ENCODE data around the gene FOSL2. TPM values are rescaled to one million over a fixed set of nuclear protein-coding genes. Genes with fewer than 3 reads are reported as not detected.

The FOSL2 gene
- total RNA-seq, 2 experiments from 2014 or later: 114 to 119 TPM

GRCh38 chr2:28413152-28413898, 20.7 kb downstream of the FOSL2 start:
- Mint-ChIP-seq H3K36me3 (ENCODE audit: low read depth) (peaks cover 77% of the 10 kb centered on the region), H3K9me3 (no peaks in the 10 kb centered on the region), H3K4me1 (ENCODE audit: low read depth) (peaks cover 45% of the 10 kb centered on the region), H3K27me3 (no peaks in the 10 kb centered on the region), H3K27ac (no peak overlapping the region), H3K4me3 (no peak overlapping the region)
- TF ChIP-seq CTCF (IDR thresholded peaks at IDR 0.05): no peak
- ChIA-PET CTCF (interaction anchor here (2.0 kb wide), 1 partner anchor 10 kb away, joined by 6 read pairs; no protein-coding TSS in a partner anchor), POLR2A (interaction anchor here (1.1 to 3.3 kb wide), 6 partner anchors 9 to 32 kb away, joined by 3 to 19 read pairs (median 3); no protein-coding TSS in a partner anchor)
- ATAC-seq (no peak), DNase-seq (no peak)
- intact Hi-C loops (cut with micrococcal nuclease): no loop called here

GRCh38 chr2:28413899-28414295, 21.2 kb downstream of the FOSL2 start:
- POLR2A ChIA-PET: interaction anchor here (1.2 to 2.2 kb wide), 4 partner anchors 10 to 31 kb away, joined by 3 to 17 read pairs (median 3); no protein-coding TSS in a partner anchor
- TF ChIP-seq CTCF (IDR thresholded peaks at IDR 0.05): no peak
- intact Hi-C loops (cut with micrococcal nuclease): no loop called here
- CTCF ChIA-PET: interaction anchor here (0.5 to 2.0 kb wide), 2 partner anchors 10 to 334 kb away, joined by 3 to 6 read pairs; no protein-coding TSS in a partner anchor
- ATAC-seq (no peak), DNase-seq (no peak)
- no peaks in the 10 kb centered on the region for H3K9me3 Mint-ChIP-seq
- peaks cover 39% of the 10 kb centered on the region for H3K4me1 Mint-ChIP-seq (ENCODE audit: low read depth)
- H3K4me3 Mint-ChIP-seq: no peak overlapping the region
- no peak overlapping the region for H3K27ac Mint-ChIP-seq
- no peaks in the 10 kb centered on the region for H3K27me3 Mint-ChIP-seq
- H3K36me3 Mint-ChIP-seq (ENCODE audit: low read depth): peaks cover 71% of the 10 kb centered on the region

GRCh38 chr2:28414583-28414982, 21.9 kb downstream of the FOSL2 start:
- DNase-seq: no peak
- ChIA-PET POLR2A (interaction anchor here (0.6 to 2.2 kb wide), 4 partner anchors 9 to 34 kb away, joined by 3 to 17 read pairs (median 3); no protein-coding TSS in a partner anchor), CTCF (interaction anchor here (0.5 to 2.0 kb wide), 4 partner anchors 9 to 333 kb away, joined by 3 to 6 read pairs (median 4); no protein-coding TSS in a partner anchor)
- TF ChIP-seq CTCF (IDR thresholded peaks at IDR 0.05): no peak
- H3K27ac Mint-ChIP-seq: no peak overlapping the region
- no peaks in the 10 kb centered on the region for H3K27me3 Mint-ChIP-seq
- H3K4me3 Mint-ChIP-seq: no peak overlapping the region
- no peaks in the 10 kb centered on the region for H3K9me3 Mint-ChIP-seq
- no peak for ATAC-seq
- peaks cover 36% of the 10 kb centered on the region for H3K4me1 Mint-ChIP-seq (ENCODE audit: low read depth)
- intact Hi-C loops (cut with micrococcal nuclease): no loop called here
- H3K36me3 Mint-ChIP-seq (ENCODE audit: low read depth): peaks cover 64% of the 10 kb centered on the region

- Mint-ChIP-seq H3K27me3 (no peaks in the 10 kb centered on the region), H3K4me3 (no peak overlapping the region), H3K4me1 (ENCODE audit: low read depth) (peaks cover 37% of the 10 kb centered on the region), H3K9me3 (no peaks in the 10 kb centered on the region), H3K27ac (peak overlapping the region; percentile 5), H3K36me3 (ENCODE audit: low read depth) (peaks cover 64% of the 10 kb centered on the region)
- intact Hi-C loops (cut with micrococcal nuclease): no loop called here
- ChIA-PET CTCF (interaction anchor here (0.7 to 2.0 kb wide), 3 partner anchors 8 to 38 kb away, joined by 3 to 6 read pairs (median 6); no protein-coding TSS in a partner anchor), POLR2A (interaction anchor here (0.6 to 2.2 kb wide), 3 partner anchors 9 to 35 kb away, joined by 3 to 17 read pairs (median 3); no protein-coding TSS in a partner anchor)
- ATAC-seq (no peak), DNase-seq (no peak)
- TF ChIP-seq CTCF (IDR thresholded peaks at IDR 0.05): no peak
These were observed 22.4 kb downstream of the FOSL2 start for GRCh38 chr2:28415010-28415409.

- ATAC-seq (no peak), DNase-seq (no peak)
- TF ChIP-seq CTCF (IDR thresholded peaks at IDR 0.05): no peak
- peaks cover 33% of the 10 kb centered on the region for H3K4me1 Mint-ChIP-seq (ENCODE audit: low read depth)
- H3K4me3 Mint-ChIP-seq: no peak overlapping the region
- intact Hi-C loops (cut with micrococcal nuclease): no loop called here
- H3K36me3 Mint-ChIP-seq (ENCODE audit: low read depth): peaks cover 57% of the 10 kb centered on the region
- H3K27ac Mint-ChIP-seq: no peak overlapping the region
- ChIA-PET POLR2A (interaction anchor here (2.2 kb wide), 1 partner anchor 8 kb away, joined by 17 read pairs; no protein-coding TSS in a partner anchor), CTCF (no interaction called here)
- H3K9me3 Mint-ChIP-seq: no peaks in the 10 kb centered on the region
- H3K27me3 Mint-ChIP-seq: no peaks in the 10 kb centered on the region
These were observed 23.1 kb downstream of the FOSL2 start for GRCh38 chr2:28415715-28416114.
